Body of pancreas (tissue), 4 donors: ENCODE results near the gene SYNPO2. TPM values are rescaled to one million over a fixed set of nuclear protein-coding genes. Genes with fewer than 3 reads are reported as not detected.

Experiments
- ATAC-seq: fragments of 150-250 bp; one replicate; pipeline ENCODE4 v1.9.1; 2016
- DNase-seq, 4 donors: peaks; one replicate each; pipeline ENCODE4 v3.0.0-alpha.2; 2019
- H3K27ac ChIP-seq, 4 donors: fragments of 200-600 bp; sonication (generic); 1 replicate in 3 of 4; 2 replicates in 1 of 4; pipeline versions ENCODE4 v1.5.1 to v1.6.1; 2016 to 2019; ENCODE audit warnings: mild to moderate bottlenecking in 1 of 4, mixed read lengths in 1 of 4, moderate library complexity in 1 of 4
- H3K27me3 ChIP-seq, 2 donors: fragments of 200-600 bp; sonication (generic); one replicate each; pipeline ENCODE4 v1.6.0; 2016; ENCODE audit warnings: mild to moderate bottlenecking in 1 of 2
- H3K36me3 ChIP-seq, 2 donors: fragments of 200-600 bp; sonication (generic); replicated peaks in 1 of 2; 2 replicates each; pipeline ENCODE4 v1.5.1; 2016; ENCODE audit warnings: low read depth in 2 of 2; ENCODE audit not compliant: insufficient read depth in 1 of 2
- H3K4me1 ChIP-seq: fragments of 200-600 bp; sonication (generic); one replicate; pipeline ENCODE4 v1.6.0; 2016
- H3K4me3 ChIP-seq, 2 donors: fragments of 200-600 bp; sonication (generic); 1 replicate in 1 of 2; 2 replicates in 1 of 2; pipeline ENCODE4 v1.5.1; 2016 to 2019
- H3K9me3 ChIP-seq, 3 donors: fragments of 200-600 bp; sonication (generic); 1 replicate in 2 of 3; 2 replicates in 1 of 3; pipeline ENCODE4 v1.5.1; 2016
- CTCF ChIP-seq, 7 experiments: fragments of 450-650 bp in 4 of 7; fragments of 200-600 bp in 3 of 7; sonication (generic) in 3 of 7; IDR thresholded peaks; one replicate each; pipeline ENCODE4 v1.5.1; 2016 to 2019; ENCODE audit warnings: antibody characterized with exemption in 7 of 7
- POLR2A ChIP-seq, 3 donors: fragments of 450-650 bp; IDR thresholded peaks; one replicate each; pipeline ENCODE4 v1.6.1; 2016; ENCODE audit warnings: antibody characterized with exemption in 3 of 3, mild to moderate bottlenecking in 2 of 3
- WGBS, 2 donors: methylation state at CpG; one replicate each; pipeline ENCODE4 v1.1.5; 2017; 5-methylcytosine and 5-hydroxymethylcytosine counted together
- intact Hi-C: fragments of 100-400 bp; cut with DNase I; formaldehyde crosslinking; loops from one replicate; pipeline ENCODE4 v1.15.1; 2023
- total RNA-seq, 2 donors: library from RNA; depleted of rRNA; stranded (reverse); fragments of >200 nt; gene quantifications; one replicate each; pipeline ENCODE4 v1.1.0, GENCODE V29; 2016

The SYNPO2 gene
- total RNA-seq, 2 donors from 2014 or later = 7.6 to 19.5 TPM

- Histone ChIP-seq H3K36me3 (no peaks in the 10 kb centered on the region), H3K4me1 (peaks cover 12% of the 10 kb centered on the region), H3K4me3 (no peak overlapping the region), H3K9me3 (no peaks in the 10 kb centered on the region), H3K27me3 (no peaks in the 10 kb centered on the region), H3K27ac (no peak overlapping the region)
- ATAC-seq (no peak), DNase-seq (no peak)
- WGBS, 2 donors = 72 to 86% methylated on average over 4 of the region's 4 CpGs
- intact Hi-C loops = no loop called here
- no peak for TF ChIP-seq POLR2A (IDR thresholded peaks at IDR 0.05)
- TF ChIP-seq CTCF (IDR thresholded peaks at IDR 0.05) = no peak
Measured at GRCh38 chr4:119104644-119105273, 216.1 kb downstream of the SYNPO2 start.

- Histone ChIP-seq H3K9me3 (no peaks in the 10 kb centered on the region), H3K27me3 (no peaks in the 10 kb centered on the region), H3K4me1 (peaks cover 12% of the 10 kb centered on the region), H3K27ac (peak overlapping the region in 2 of 4 donors; percentile 19 to 50), H3K36me3 (no peaks in the 10 kb centered on the region), H3K4me3 (no peak overlapping the region)
- ATAC-seq (no peak), DNase-seq (no peak)
- WGBS, 2 donors = 83 to 96% methylated on average over 1 of the region's 1 CpG
- TF ChIP-seq POLR2A (IDR thresholded peaks at IDR 0.05) (no peak), CTCF (IDR thresholded peaks at IDR 0.05) (no peak)
- intact Hi-C loops = no loop called here
Measured at GRCh38 chr4:119105605-119106004, 217.0 kb downstream of the SYNPO2 start.

GRCh38 chr4:119106036-119107000 lies 217.7 kb downstream of the SYNPO2 start:
- Histone ChIP-seq H3K4me3 (no peak overlapping the region), H3K9me3 (no peaks in the 10 kb centered on the region), H3K27ac (peak overlapping the region in 2 of 4 donors; percentile 19 to 50), H3K4me1 (peaks cover 12% of the 10 kb centered on the region), H3K36me3 (no peaks in the 10 kb centered on the region), H3K27me3 (no peaks in the 10 kb centered on the region)
- TF ChIP-seq CTCF (IDR thresholded peaks at IDR 0.05) (no peak), POLR2A (IDR thresholded peaks at IDR 0.05) (no peak)
- ATAC-seq (peak; percentile 74), DNase-seq (peak in 1 of 4 donors; percentile 26)
- 46 to 50% methylated on average over 4 of the region's 4 CpGs for WGBS, 2 donors
- intact Hi-C loops = no loop called here

- Histone ChIP-seq H3K36me3 (no peaks in the 10 kb centered on the region), H3K27me3 (no peaks in the 10 kb centered on the region), H3K4me3 (no peak overlapping the region), H3K4me1 (peaks cover 25% of the 10 kb centered on the region), H3K27ac (no peak overlapping the region), H3K9me3 (no peaks in the 10 kb centered on the region)
- no peak for DNase-seq
- no peak for ATAC-seq
- intact Hi-C loops = no loop called here
- no peak for TF ChIP-seq CTCF (IDR thresholded peaks at IDR 0.05)
- TF ChIP-seq POLR2A (IDR thresholded peaks at IDR 0.05) = no peak
- 89 to 93% methylated on average over 2 of the region's 2 CpGs for WGBS, 2 donors
Measured at GRCh38 chr4:119110121-119110520, 221.5 kb downstream of the SYNPO2 start.

Other genes with a start within 250 kb of the SYNPO2 start
- 10 to 100 TPM in 1 of 2 donors, 1 to 10 TPM in 1; 8.0 to 14.2 TPM for gene METTL14, start 203.5 kb upstream of the SYNPO2 start, total RNA-seq
- gene SEC24D, start 52.7 kb upstream of the SYNPO2 start, total RNA-seq = 10 to 100 TPM; 39.7 to 58.7 TPM
- not detected for gene MYOZ2, start 247.0 kb downstream of the SYNPO2 start, total RNA-seq